GM12878 (cell line): ENCODE data around the gene ING4. TPM values are rescaled to one million over a fixed set of nuclear protein-coding genes. Genes with fewer than 3 reads are reported as not detected.

Source experiments
- ATAC-seq: fragments of 200-7000 bp; cut with Tn5 transposase; 3 replicates; pipeline ENCODE4 v1.9.1; 2020; ENCODE audit warnings: mild to moderate bottlenecking, moderate library complexity
- BruUV-seq: library from RNA; stranded (reverse); fragments of 400-500 nt; replicated peaks from 2 replicates; lab custom pipeline; 2021; lab: Mats Ljungman, UMichigan
- CTCF ChIA-PET: fragments of 300-600 bp; sonication (Branson Sonifier 250); formaldehyde crosslinking; extraction: SDS; loops from one replicate; lab custom pipeline; 2021; ENCODE audit warnings: inconsistent platforms; lab: Yijun Ruan, JAX
- POLR2A ChIA-PET: fragments of 350-600 bp; formaldehyde crosslinking; extraction: SDS; loops from one replicate; lab custom pipeline; 2021; ENCODE audit warnings: inconsistent platforms; lab: Charles Lee
- RAD21 ChIA-PET: fragments of 300-600 bp; sonication (Branson Sonifier 250); formaldehyde crosslinking; loops from one replicate; lab custom pipeline; 2023; ENCODE audit warnings: antibody characterized with exemption; ENCODE audit not compliant: unreplicated experiment; lab: Charles Lee
- SMC1A ChIA-PET: fragments of 300-600 bp; sonication (Branson Sonifier 250); formaldehyde crosslinking; loops from one replicate; lab custom pipeline; 2023; ENCODE audit not compliant: unreplicated experiment, uncharacterized antibody; lab: Charles Lee
- DNase-seq: peaks from one replicate; pipeline ENCODE4 v3.0.0-alpha.2; 2011; ENCODE audit warnings: low read depth, low spot score
- FAIRE-seq: peaks from 3 replicates; lab custom pipeline; 2011; peaks lifted over from hg19 to GRCh38; lab: Jason Lieb, UNC
- H2AFZ ChIP-seq: 2 replicates; pipeline ENCODE4 v1.6.0; 2011; ENCODE audit warnings: low read depth, low read length, control low read depth; ENCODE audit not compliant: control insufficient read depth
- H3K27ac ChIP-seq: 2 replicates; pipeline ENCODE4 v1.5.1; 2011; ENCODE audit warnings: control low read depth; ENCODE audit not compliant: control insufficient read depth, insufficient read depth
- H3K27me3 ChIP-seq, 2 experiments: replicated peaks in 1 of 2; 2 replicates each; pipeline versions ENCODE4 v1.6.0 to v1.6.1; 2011; ENCODE audit warnings: low read length in 1 of 2; ENCODE audit not compliant: control insufficient read depth in 2 of 2, insufficient read depth in 2 of 2
- H3K36me3 ChIP-seq, 2 experiments: 2 replicates each; pipeline ENCODE4 v1.5.1; 2011; ENCODE audit warnings: low read length in 1 of 2; ENCODE audit not compliant: control insufficient read depth in 2 of 2, insufficient read depth in 2 of 2
- H3K4me1 ChIP-seq: 2 replicates; pipeline ENCODE4 v1.6.1; 2011; ENCODE audit warnings: mild to moderate bottlenecking, low read length, moderate library complexity, mixed read lengths; ENCODE audit not compliant: control insufficient read depth, insufficient read depth
- H3K4me2 ChIP-seq: 2 replicates; pipeline ENCODE4 v1.6.0; 2011; ENCODE audit warnings: control low read depth; ENCODE audit not compliant: control insufficient read depth, insufficient read depth
- H3K4me3 ChIP-seq: fragments of 200-600 bp; sonication (generic); 2 replicates; pipeline ENCODE4 v1.5.1; 2016
- H3K79me2 ChIP-seq: 2 replicates; pipeline ENCODE4 v1.6.0; 2011; ENCODE audit warnings: low read length; ENCODE audit not compliant: control insufficient read depth, insufficient read depth
- H3K9ac ChIP-seq: 2 replicates; pipeline ENCODE4 v1.8.0; 2011; ENCODE audit warnings: low read length, control low read depth, mixed read lengths; ENCODE audit not compliant: control insufficient read depth, insufficient read depth
- H3K9me3 ChIP-seq: replicated peaks from 3 replicates; pipeline ENCODE4 v1.5.1; 2011; ENCODE audit warnings: mild to moderate bottlenecking, low read length; ENCODE audit not compliant: control insufficient read depth, insufficient read depth
- H4K20me1 ChIP-seq: 2 replicates; pipeline ENCODE4 v1.6.0; 2011; ENCODE audit not compliant: control insufficient read depth, insufficient read depth
- BHLHE40 ChIP-seq, 2 experiments: fragments of 450-650 bp in 1 of 2; IDR thresholded peaks; 2 replicates each; pipeline ENCODE4 v1.6.1; 2011 to 2017; ENCODE audit warnings: low read depth in 2 of 2, borderline replicate concordance in 1 of 2, improper control_type of control experiment in 1 of 2, low read length in 1 of 2, mild to moderate bottlenecking in 1 of 2
- ELK1 ChIP-seq: IDR thresholded peaks from 2 replicates; pipeline ENCODE4 v1.6.1; 2012; ENCODE audit warnings: low read depth, low read length, improper control_type of control experiment
- HDGF ChIP-seq: fragments of 450-650 bp; IDR thresholded peaks from 2 replicates; pipeline ENCODE4 v1.6.1; 2016; ENCODE audit warnings: antibody characterized with exemption
- SP1 ChIP-seq: IDR thresholded peaks from one replicate; pipeline ENCODE4 v1.6.1; 2011; ENCODE audit warnings: low read depth, low read length
- STAT3 ChIP-seq: IDR thresholded peaks from 2 replicates; pipeline ENCODE4 v1.6.1; 2011; ENCODE audit warnings: low read depth, low read length, improper control_type of control experiment
- TCF7 ChIP-seq: IDR thresholded peaks from 2 replicates; pipeline ENCODE4 v1.6.1; 2014; ENCODE audit warnings: antibody characterized with exemption, borderline replicate concordance
- ZNF384 ChIP-seq: IDR thresholded peaks from 2 replicates; pipeline ENCODE4 v1.6.1; 2012; ENCODE audit warnings: low read depth, mild to moderate bottlenecking, low read length, improper control_type of control experiment, borderline replicate concordance
- ZSCAN29 ChIP-seq: fragments of 450-650 bp; IDR thresholded peaks from 2 replicates; pipeline ENCODE4 v1.6.1; 2017; ENCODE audit warnings: mild to moderate bottlenecking, moderate library complexity
- WGBS: methylation state at CpG from one replicate; pipeline ENCODE4 v1.1.6; 2016; ENCODE audit warnings: low lambda C conversion rate; ENCODE audit not compliant: insufficient replicate concordance, insufficient coverage; ENCODE audit errors: missing lambda C conversion rate; 5-methylcytosine and 5-hydroxymethylcytosine counted together
- in situ Hi-C: fragments of 300-500 bp; cut with MboI; formaldehyde crosslinking; loops from 9 replicates; pipeline ENCODE4 v1.14.3; 2018; ENCODE audit warnings: mixed read lengths
- intact Hi-C: fragments of 100-400 bp; cut with micrococcal nuclease; formaldehyde crosslinking; loops from one replicate; pipeline ENCODE4 v1.14.2; 2022; ENCODE audit not compliant: unreplicated experiment
- polyA plus RNA-seq, 11 experiments: library from polyadenylated mRNA; depleted of rRNA in 4 of 11; unstranded in 6 of 11; stranded (reverse) in 5 of 11; fragments of >200 nt; fragmentation: Nextera tagmentation in 4 of 11; fragmentation: Illumina TruSeq in 1 of 11; extraction: Ambion mirVana in 4 of 11; extraction: Trizol in 1 of 11; gene quantifications; 1 replicate in 1 of 11; 2 replicates in 10 of 11; pipeline versions ENCODE4 v1.2.1 to v1.2.3, GENCODE V29; 2011 to 2016; ENCODE audit warnings: inconsistent platforms in 2 of 11, missing spikeins in 2 of 11, low read depth in 1 of 11
- total RNA-seq, 4 experiments: library from RNA; depleted of rRNA in 3 of 4; stranded (reverse); fragments of >200 nt in 3 of 4; fragmentation: Illumina TruSeq in 1 of 4; extraction: Trizol in 1 of 4; gene quantifications; 2 replicates each; pipeline versions ENCODE4 v1.2.1 to v1.2.3, GENCODE V29; 2013 to 2021

The ING4 gene
- total and polyA plus RNA-seq, 10 of the 15 experiments (the other 5 are each of a cell fraction or from before 2014, with no cell fraction given): 7.2 to 53.9 (median 21.8) TPM

DNA sequence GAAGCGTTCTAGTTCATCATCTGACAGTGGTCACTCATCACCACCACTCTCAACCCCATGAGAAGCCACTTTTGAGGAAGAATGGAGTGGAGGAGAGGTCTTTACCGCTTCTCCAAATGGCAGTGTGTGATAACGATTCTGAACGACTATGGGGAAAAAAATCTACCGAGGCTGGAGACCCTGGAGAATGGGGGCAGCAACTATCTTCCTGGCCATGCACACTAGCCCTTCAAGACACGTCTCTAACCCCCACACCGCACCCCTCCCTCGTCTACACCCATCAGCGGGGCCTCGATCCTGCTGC is 365 bp downstream of the ING4 start:
- Histone ChIP-seq H3K4me2 (peak overlapping the region; percentile 61), H2AFZ (peak overlapping the region; percentile 93), H3K27ac (peak overlapping the region; percentile 45), H3K9me3 (no peaks in the 10 kb centered on the region), H3K36me3 (peaks cover 8 to 9% of the 10 kb centered on the region in 2 experiments), H3K27me3 (no peaks in the 10 kb centered on the region), H3K4me3 (peak overlapping the region; percentile 96), H4K20me1 (no peaks in the 10 kb centered on the region), H3K4me1 (no peaks in the 10 kb centered on the region; the same call in 1 of the 2 replicates), H3K79me2 (peaks cover 8% of the 10 kb centered on the region), H3K9ac (peak overlapping the region; percentile 70)
- ChIA-PET RAD21 (no interaction called here), POLR2A (no interaction called here), CTCF (no interaction called here), SMC1A (no interaction called here)
- ATAC-seq (peak; percentile 64), DNase-seq (no peak), FAIRE-seq (no peak)
- no peak for TF ChIP-seq BHLHE40 (IDR thresholded peaks at IDR 0.05; ENCODE audit: borderline replicate concordance in 1 of 2, low read depth in 2 of 2, low read length in 1 of 2)
- no peak for TF ChIP-seq TCF7
- no peak for TF ChIP-seq SP1
- no peak for TF ChIP-seq HDGF
- no peak for TF ChIP-seq ELK1
- TF ChIP-seq STAT3: no peak
- no peak for TF ChIP-seq ZNF384
- 0 out of 2 replicates have a peak, but pooled peaks have one; percentile 22 for TF ChIP-seq ZSCAN29
- TSS peak; percentile 66 for BruUV-seq
- intact Hi-C loops (loop anchor here (5.0 kb wide), 1 partner anchor 45 kb away; no protein-coding TSS in a partner anchor), in situ Hi-C loops (no loop called here)
- WGBS: 4% methylated on average over 10 of the region's 10 CpGs
